ENCODE results near the gene OR2AG1.
A peak's percentile ranks its signal among the peaks of the same experiment; 100 is the strongest.

OR2AG1 gene

DNA sequence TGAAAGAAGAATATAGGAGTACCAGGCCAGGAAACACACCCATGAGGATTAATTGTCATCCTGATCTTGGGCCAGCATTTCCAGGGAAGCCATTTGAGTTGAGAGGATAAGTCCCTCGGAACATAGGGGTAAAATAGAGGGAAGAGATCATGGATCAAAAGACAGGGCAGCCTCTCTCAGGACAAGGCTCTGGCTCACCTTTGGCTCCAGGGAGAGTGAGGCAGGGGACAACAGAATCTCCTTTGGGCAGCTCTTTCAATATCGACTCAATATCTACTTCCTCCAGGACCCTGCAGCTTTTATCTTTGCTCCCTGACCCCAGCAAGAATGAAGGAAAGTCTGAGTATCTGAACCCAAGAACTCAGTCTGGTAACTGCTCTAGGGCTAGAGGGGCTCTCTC is at the start of gene OR2AG1:
Gene OR2AG1, plus strand, starts transcription at position 301 of the 400 bp plus-strand sequence. CDS start 2,018 bp downstream, outside the sequence.
- no peak for DNase-seq

DNA sequence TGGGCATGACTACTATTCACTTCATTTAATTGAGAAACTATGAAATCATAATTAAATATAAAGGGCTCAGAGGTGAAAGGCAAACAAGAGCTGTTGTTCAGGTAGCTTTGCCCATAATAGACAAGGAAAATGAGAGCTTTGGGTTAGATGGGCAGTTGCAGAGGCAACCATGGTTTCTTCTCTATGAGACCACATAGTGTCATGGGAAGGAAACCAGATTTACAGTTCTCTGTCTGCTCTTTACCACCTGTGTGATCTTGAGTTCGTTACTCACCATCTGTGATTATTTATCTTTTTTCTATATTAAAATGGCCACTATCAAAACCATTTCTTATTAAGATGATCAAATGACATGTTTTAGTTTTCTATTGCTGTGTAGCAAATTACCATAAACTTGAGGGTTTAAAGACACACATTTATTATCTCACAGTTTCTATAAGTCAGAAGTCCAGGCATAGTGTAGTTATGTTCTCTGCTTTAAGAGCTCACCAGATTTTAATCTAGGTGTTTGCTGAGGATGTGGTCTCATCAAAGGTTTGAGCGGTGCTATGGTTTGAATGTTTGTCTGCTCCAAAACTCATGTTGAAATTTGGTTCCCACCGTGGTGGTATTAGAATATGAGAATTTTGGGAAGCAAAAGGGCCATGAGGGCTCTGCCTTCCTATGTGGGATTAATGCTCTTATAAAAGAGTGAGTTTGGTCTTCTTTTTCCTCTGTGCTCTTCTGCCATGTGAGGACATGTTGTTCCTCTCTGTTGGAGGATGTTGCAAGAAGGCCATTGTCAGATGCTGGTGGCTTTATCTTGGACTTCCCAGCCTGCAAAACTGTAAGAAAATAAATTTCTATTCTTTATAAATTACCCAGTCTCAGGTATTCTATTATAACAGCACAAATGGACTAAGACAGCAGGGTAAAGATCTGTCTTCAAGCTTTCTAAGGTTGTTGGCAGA is 49.2 kb upstream of the OR2AG1 start:
- DNase-seq = no peak

- no peak for DNase-seq
Observed at GRCh38 chr11:6734616-6735015, 48.2 kb upstream of the OR2AG1 start.

GRCh38 chr11:6735306-6735705 is 47.5 kb upstream of the OR2AG1 start:
- no peak for DNase-seq

- DNase-seq = no peak
Observed at GRCh38 chr11:6736495-6737121, 46.2 kb upstream of the OR2AG1 start.

- peak; percentile 79 for DNase-seq
Observed at GRCh38 chr11:6737872-6738466, 44.9 kb upstream of the OR2AG1 start.

GRCh38 chr11:6738590-6738989 is 44.2 kb upstream of the OR2AG1 start:
- no peak for DNase-seq

GRCh38 chr11:6742260-6742659 is 40.6 kb upstream of the OR2AG1 start:
- DNase-seq = no peak

DNA sequence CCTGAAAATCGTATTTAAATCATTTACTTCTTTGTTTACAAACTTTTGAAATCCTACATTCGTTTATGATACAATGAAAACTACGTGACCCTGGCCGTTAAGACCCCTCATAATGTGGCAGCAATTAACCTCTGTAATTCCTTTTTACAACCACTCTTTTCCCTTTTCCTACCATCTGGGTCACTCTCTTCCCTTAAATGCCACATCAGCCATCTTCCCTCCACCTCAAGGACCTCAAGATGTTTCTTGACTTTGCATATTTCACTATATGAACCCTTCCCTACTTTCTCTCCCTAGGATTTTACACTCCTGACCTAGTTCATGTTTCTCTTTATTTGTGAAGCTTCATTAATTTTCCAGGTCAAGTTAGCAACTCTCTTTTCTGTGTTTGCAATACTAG is 37.8 kb upstream of the OR2AG1 start:
- no peak for DNase-seq

- DNase-seq = peak; percentile 58
Observed at GRCh38 chr11:6745465-6746015, 37.3 kb upstream of the OR2AG1 start.

- no peak for DNase-seq
Observed at GRCh38 chr11:6746086-6746618, 36.7 kb upstream of the OR2AG1 start.

- no peak for DNase-seq
Observed at GRCh38 chr11:6746626-6747025, 36.2 kb upstream of the OR2AG1 start.

DNA sequence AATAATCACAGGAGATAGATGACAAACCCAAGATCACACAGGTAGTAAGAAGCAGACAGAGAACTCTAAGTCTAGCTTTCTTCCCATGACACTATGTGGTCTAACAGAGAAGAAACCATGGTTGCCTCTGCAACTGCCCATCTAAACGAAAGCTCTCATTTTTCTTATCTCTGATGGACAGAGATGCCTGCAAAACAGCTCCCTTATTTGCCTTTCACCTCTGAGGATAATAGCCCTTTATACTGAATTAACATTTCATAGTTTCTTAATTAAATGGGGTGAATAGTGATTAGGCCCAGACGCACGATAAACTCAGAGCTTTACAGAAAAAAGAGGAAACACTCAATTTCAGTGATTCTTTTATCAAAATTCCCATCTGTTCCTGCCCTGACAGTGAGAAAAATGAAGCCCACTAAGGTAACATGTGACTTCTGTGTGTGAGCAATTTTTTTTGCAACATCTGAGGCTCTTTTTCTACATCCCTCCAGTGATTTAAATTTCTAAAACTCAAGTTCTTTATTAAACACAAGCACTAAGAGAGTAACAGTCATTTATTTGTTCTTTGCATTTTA is 35.6 kb upstream of the OR2AG1 start:
- peak; percentile 55 for DNase-seq

DNA sequence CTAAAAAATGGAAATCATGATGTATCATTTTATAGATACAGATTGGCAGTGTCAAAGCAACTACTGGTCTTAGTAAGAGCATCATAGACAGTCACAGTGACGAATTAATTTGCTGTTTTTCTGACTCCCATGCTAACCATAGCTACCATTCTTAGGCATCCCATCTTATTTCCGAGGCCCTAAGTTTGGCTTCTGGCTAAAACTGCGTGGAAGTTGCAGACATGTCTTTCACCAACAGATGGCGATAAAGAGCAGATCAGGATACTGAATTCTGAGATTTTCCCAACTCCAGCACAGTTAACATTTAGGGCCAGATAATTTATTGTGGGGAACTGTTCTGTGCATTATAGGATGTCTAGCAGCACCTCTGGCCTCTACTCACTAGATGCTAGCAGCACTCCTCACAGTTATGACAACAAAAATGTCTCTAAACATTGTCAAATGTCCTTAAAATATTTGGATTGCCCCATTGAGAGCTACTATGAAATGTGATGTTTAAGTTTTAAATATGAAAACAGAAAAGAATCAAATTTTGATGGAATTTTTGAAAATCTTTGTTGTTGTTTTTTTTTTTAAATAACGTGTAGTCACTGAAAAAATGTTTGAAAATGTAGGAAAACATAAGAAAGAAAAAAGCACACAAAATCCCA is 27.4 kb upstream of the OR2AG1 start:
- DNase-seq = peak; percentile 53

DNA sequence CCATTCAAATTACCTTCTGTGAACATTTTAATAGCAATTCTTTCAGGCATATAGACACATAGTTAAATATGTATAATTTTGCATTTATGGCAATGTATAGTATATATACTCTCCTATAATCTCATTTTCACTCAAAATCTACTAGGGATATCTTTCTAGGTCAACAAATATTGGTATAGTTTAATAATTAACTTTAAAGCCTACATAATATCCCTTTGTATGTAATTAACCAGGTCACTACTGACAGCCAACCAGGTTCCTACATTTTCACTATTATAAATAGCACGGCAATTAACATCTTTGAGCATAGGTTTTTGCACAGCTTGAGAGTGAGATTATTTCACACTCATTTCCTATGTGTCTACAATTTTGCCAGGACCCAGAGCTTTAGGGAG is 26.9 kb upstream of the OR2AG1 start:
- no peak for DNase-seq

DNA sequence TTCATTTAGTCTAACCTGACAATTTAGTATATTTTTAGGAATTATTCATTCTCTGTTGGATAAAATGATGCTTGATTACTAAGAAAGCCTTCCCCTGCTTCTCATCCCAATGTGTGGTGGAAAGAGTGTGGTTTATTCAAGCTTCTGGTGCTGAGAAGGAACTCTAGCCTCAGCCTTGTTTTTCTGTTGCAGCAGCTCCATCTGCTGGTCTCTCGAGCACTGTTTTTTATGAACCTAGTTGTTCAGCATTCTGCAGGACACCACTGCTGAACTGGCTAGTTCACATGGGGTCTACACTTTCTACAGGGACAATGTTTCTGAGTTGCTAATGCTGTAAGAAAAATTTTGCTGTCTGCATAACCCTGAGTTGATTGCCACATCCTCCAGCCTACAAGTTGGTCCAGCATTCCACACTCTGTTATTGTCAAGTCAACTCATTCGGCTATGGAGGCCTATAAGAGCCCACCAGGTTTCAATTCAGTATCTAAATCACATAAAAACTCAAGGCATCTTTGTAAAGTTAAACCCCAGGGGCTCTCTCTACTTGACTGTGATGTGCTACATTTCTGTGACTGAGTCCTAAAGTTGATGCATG is 25.4 kb upstream of the OR2AG1 start:
- peak; percentile 61 for DNase-seq

- DNase-seq = peak; percentile 6
Observed at GRCh38 chr11:6771926-6772893, 10.6 kb upstream of the OR2AG1 start, which contains the start of gene OR2AG2. Gene OR2AG2 (minus strand): TSS chr11:6771976. CDS start chr11:6768957, 3,019 bp downstream.

DNA sequence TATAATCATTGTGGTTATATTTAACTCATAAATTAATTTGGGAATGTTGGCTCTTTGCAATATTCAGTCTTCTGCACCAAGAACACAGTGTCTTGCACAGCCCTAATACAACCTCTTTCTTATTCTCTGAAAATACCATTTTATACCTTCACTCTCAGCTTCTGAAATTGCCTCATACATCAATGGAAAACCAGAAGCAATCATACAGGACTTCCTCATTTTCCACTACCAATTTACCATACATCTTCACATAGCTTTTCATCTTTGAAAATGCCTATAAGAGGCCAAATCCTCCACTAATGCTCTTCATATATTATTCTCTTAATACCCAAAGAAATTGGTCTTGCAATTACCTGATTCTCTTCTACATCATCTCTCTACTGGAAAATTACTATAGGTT is 4.3 kb upstream of the OR2AG1 start:
- DNase-seq = no peak

DNA sequence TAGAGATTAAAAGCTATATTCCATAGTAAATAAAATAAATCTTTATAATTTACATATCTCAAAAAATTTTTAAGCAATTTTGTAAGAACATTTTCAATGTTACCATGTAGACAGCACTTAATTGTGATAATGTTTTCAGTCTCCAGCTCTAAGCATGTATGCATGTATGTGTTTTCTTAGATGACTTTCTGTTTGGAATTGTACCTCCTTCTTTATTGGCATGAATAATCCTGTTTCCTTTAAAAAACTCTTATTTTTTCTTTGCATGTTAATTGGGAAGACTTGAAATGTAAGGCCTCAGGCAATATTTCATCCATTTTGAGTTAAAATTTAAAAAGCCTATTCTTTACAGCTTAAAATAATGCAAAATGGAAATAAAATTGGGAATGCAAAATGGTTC is 2.0 kb upstream of the OR2AG1 start:
- no peak for DNase-seq

- DNase-seq = no peak
Observed at GRCh38 chr11:6790546-6790945, 7.7 kb downstream of the OR2AG1 start.

DNA sequence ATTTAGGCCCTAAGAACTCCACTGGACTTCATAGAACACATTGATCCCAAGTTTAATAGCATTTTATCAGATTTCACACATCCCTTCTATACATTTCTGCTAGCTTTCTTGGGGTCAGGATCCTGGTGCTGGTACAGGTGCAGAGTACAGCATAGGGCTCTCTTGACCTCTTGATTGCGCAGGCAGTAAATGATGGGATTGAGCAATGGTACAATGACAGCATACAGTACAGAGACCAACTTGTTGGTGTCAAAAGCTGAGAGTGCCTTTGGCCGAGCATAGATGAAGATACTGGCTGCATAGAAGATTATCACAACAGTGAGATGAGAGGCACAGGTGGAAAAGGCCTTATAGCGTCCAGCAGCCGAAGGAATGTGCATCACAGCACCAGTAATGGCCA is 11.8 kb downstream of the OR2AG1 start:
- no peak for DNase-seq

All from hematopoietic multipotent progenitor cell treated with erythropoietin and hydrocortisone succinate and interleukin-3 and kit ligand, for 8 days (in vitro differentiated cells).